RWPE1 (cell line): ENCODE measurements around the gene CITED4.
A peak's percentile ranks its signal among the peaks of the same experiment; 100 is the strongest.

Experiments used
- CTCF ChIA-PET: fragments of 350-600 bp; sonication (Branson Sonifier 250); formaldehyde crosslinking; extraction: SDS; loops from one replicate; lab custom pipeline; 2021; lab: Yijun Ruan, JAX
- POLR2A ChIA-PET: fragments of 400-600 bp; formaldehyde crosslinking; extraction: SDS; loops from one replicate; lab custom pipeline; 2020; ENCODE audit warnings: antibody characterized with exemption; ENCODE audit not compliant: low non-redundant PET; lab: Yijun Ruan, JAX
- DNase-seq: peaks from one replicate; pipeline ENCODE4 v3.0.0; 2012; ENCODE audit warnings: low spot score
- H3K27ac ChIP-seq: fragments of 450-650 bp; 2 replicates; pipeline ENCODE4 v1.5.1; 2017
- CTCF ChIP-seq: fragments of 450-650 bp; conservative IDR thresholded peaks from 2 replicates; pipeline ENCODE4 v1.5.1; 2017; ENCODE audit warnings: low read depth, mild to moderate bottlenecking

CITED4 gene

GRCh38 chr1:40820911-40821693 lies 41.1 kb downstream of the CITED4 start:
- H3K27ac ChIP-seq: no peak overlapping the region
- POLR2A ChIA-PET: interaction anchor here (0.5 kb wide), 1 partner anchor 448 kb away, joined by 3 read pairs; the partner anchor contains the start of gene SMAP2
- TF ChIP-seq CTCF: no peak
- CTCF ChIA-PET: interaction anchor here (0.6 to 1.4 kb wide), 3 partner anchors 28 to 994 kb away, joined by 3 to 4 read pairs (median 3); no protein-coding TSS in a partner anchor
- no peak for DNase-seq

GRCh38 chr1:40820251-40820797 lies 41.8 kb downstream of the CITED4 start:
- ChIA-PET POLR2A (interaction anchor here (0.5 kb wide), 1 partner anchor 447 kb away, joined by 3 read pairs; the partner anchor contains the start of gene SMAP2), CTCF (interaction anchor here (0.6 to 1.4 kb wide), 2 partner anchors 29 to 993 kb away, joined by 3 to 4 read pairs; no protein-coding TSS in a partner anchor)
- DNase-seq: no peak
- H3K27ac ChIP-seq: no peak overlapping the region; the same call in 1 of the 2 replicates
- no peak for TF ChIP-seq CTCF

GRCh38 chr1:40819101-40819500 lies 43.1 kb downstream of the CITED4 start:
- H3K27ac ChIP-seq: no peak overlapping the region
- CTCF ChIA-PET: no interaction called here
- no peak for DNase-seq
- POLR2A ChIA-PET: no interaction called here
- TF ChIP-seq CTCF: no peak

GRCh38 chr1:40818264-40818961 lies 43.8 kb downstream of the CITED4 start:
- POLR2A ChIA-PET: no interaction called here
- DNase-seq: peak; percentile 72
- CTCF ChIA-PET: interaction anchor here (0.7 kb wide), 1 partner anchor 47 kb away, joined by 5 read pairs; no protein-coding TSS in a partner anchor
- no peak overlapping the region for H3K27ac ChIP-seq
- no peak for TF ChIP-seq CTCF

GRCh38 chr1:40817791-40818263 lies 44.3 kb downstream of the CITED4 start:
- ChIA-PET CTCF (interaction anchor here (0.7 kb wide), 1 partner anchor 47 kb away, joined by 5 read pairs; no protein-coding TSS in a partner anchor), POLR2A (no interaction called here)
- no peak for TF ChIP-seq CTCF
- no peak overlapping the region for H3K27ac ChIP-seq
- no peak for DNase-seq

GRCh38 chr1:40815420-40815819 lies 46.7 kb downstream of the CITED4 start:
- no peak overlapping the region for H3K27ac ChIP-seq
- ChIA-PET POLR2A (interaction anchor here (0.7 kb wide), 1 partner anchor 330 kb away, joined by 6 read pairs; no protein-coding TSS in a partner anchor), CTCF (interaction anchor here (0.6 kb wide), 2 partner anchors 122 to 131 kb away, joined by 3 to 6 read pairs; no protein-coding TSS in a partner anchor)
- TF ChIP-seq CTCF: no peak
- DNase-seq: no peak
